HG03575 (cell line): ENCODE measurements around the gene VASP.

Experiments
- ATAC-seq: cut with Tn5 transposase; IDR thresholded peaks from one replicate; pipeline ENCODE4 v1.9.1; 2021; ENCODE audit not compliant: unreplicated experiment, insufficient number of reproducible peaks, low FRiP score; ENCODE audit errors: extremely low read depth

VASP gene

DNA sequence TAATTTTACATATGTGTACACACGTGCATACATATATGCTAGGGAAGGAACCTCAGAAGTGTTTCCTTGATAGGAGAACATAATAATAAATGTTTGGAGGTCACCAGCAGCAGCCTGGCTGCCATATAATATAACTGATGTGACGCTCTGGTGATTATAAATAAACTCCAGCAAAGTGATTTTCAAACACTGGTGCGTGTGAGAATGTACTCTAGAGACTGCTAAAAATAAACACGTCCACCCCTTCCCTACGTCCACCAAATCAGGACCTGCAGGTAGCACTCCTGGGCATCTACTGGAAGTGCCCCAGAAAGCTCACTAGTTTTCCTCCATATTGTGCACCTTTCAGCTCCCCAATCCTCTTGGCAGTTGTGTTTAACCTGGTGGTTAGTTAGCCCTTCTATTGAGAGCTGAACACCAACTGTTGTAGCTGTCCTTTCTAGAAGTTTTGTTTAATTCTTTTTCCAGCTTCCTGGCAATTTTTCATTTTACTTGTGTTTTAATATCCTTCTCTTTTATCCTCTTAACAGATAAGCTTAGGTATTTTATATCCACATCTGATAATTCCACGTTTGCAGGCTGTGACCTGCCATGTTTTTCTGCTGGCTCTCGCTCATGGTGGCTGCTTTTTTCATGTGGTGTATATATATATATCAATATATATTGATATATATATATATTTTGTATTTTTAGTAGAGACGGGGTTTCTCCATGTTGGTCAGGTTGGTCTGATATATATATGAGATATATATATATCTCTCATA lies 64.4 kb downstream of the VASP start:
- no peak for ATAC-seq

- ATAC-seq = no peak
Observed at GRCh38 chr19:45574526-45574925, 67.2 kb downstream of the VASP start.

- ATAC-seq = no peak
Observed at GRCh38 chr19:45575216-45575615, 67.9 kb downstream of the VASP start.
